Neural progenitor cell (in vitro differentiated cells): Measurements from ENCODE around the gene PNLIP. TPM values are rescaled to one million over a fixed set of nuclear protein-coding genes. Genes with fewer than 3 reads are reported as not detected.

Source experiments
- DNase-seq: peaks from one replicate; pipeline ENCODE4 v3.0.0-alpha.2; 2016; ENCODE audit warnings: low spot score
- H2AFZ ChIP-seq: fragments of 200-600 bp; sonication (generic); replicated peaks from 2 replicates; pipeline ENCODE4 v1.6.1; 2016; ENCODE audit warnings: antibody characterized with exemption
- H3F3A ChIP-seq: fragments of 200-600 bp; sonication (generic); 2 replicates; pipeline ENCODE4 v1.6.1; 2016; ENCODE audit warnings: antibody characterized with exemption, low read depth
- H3K27ac ChIP-seq: fragments of 200-600 bp; sonication (generic); 2 replicates; pipeline ENCODE4 v1.5.1; 2016; ENCODE audit warnings: mild to moderate bottlenecking
- H3K27me3 ChIP-seq: fragments of 200-600 bp; sonication (generic); 2 replicates; pipeline ENCODE4 v1.6.1; 2016; ENCODE audit warnings: mild to moderate bottlenecking, moderate library complexity
- H3K36me3 ChIP-seq: fragments of 200-600 bp; sonication (generic); 2 replicates; pipeline ENCODE4 v1.5.1; 2016
- H3K4me1 ChIP-seq: fragments of 200-600 bp; sonication (generic); 2 replicates; pipeline ENCODE4 v1.6.1; 2016; ENCODE audit warnings: mixed run types
- H3K4me2 ChIP-seq: fragments of 200-600 bp; sonication (generic); 2 replicates; pipeline ENCODE4 v1.6.1; 2016
- H3K4me3 ChIP-seq: fragments of 200-600 bp; sonication (generic); 2 replicates; pipeline ENCODE4 v1.5.1; 2016
- H3K79me2 ChIP-seq: fragments of 200-600 bp; sonication (generic); 2 replicates; pipeline ENCODE4 v1.6.1; 2016; ENCODE audit warnings: low read depth
- H3K9ac ChIP-seq: fragments of 200-600 bp; sonication (generic); 2 replicates; pipeline ENCODE4 v1.6.1; 2016
- H3K9me3 ChIP-seq: fragments of 200-600 bp; sonication (generic); 2 replicates; pipeline ENCODE4 v1.5.1; 2016; ENCODE audit warnings: low read depth
- H4K20me1 ChIP-seq: fragments of 200-600 bp; sonication (generic); 2 replicates; pipeline ENCODE4 v1.6.1; 2016; ENCODE audit warnings: low read depth
- H3K27ac Mint-ChIP-seq: 3 replicates; pipeline ENCODE4 v1.8.0; 2021; ENCODE audit warnings: mixed read lengths
- H3K27me3 Mint-ChIP-seq: 2 replicates; pipeline ENCODE4 v1.8.0; 2022; ENCODE audit warnings: low read depth, mild to moderate bottlenecking, inconsistent platforms, moderate library complexity, mixed read lengths; ENCODE audit not compliant: insufficient read depth
- H3K36me3 Mint-ChIP-seq: 3 replicates; pipeline ENCODE4 v1.8.0; 2021; ENCODE audit warnings: mixed read lengths
- H3K4me1 Mint-ChIP-seq: 3 replicates; pipeline ENCODE4 v1.8.0; 2021; ENCODE audit warnings: mixed read lengths
- H3K4me3 Mint-ChIP-seq: 3 replicates; pipeline ENCODE4 v1.8.0; 2021; ENCODE audit warnings: mild to moderate bottlenecking, moderate library complexity, mixed read lengths
- H3K9me3 Mint-ChIP-seq: 3 replicates; pipeline ENCODE4 v1.8.0; 2020; ENCODE audit warnings: mixed read lengths
- CTCF ChIP-seq: fragments of 200-600 bp; sonication (generic); IDR thresholded peaks from 2 replicates; pipeline ENCODE4 v1.5.1; 2017; ENCODE audit warnings: antibody characterized with exemption, mild to moderate bottlenecking
- EZH2 ChIP-seq: fragments of 200-600 bp; sonication (generic); IDR thresholded peaks from 2 replicates; pipeline ENCODE4 v1.6.1; 2017; ENCODE audit warnings: antibody characterized with exemption, mild to moderate bottlenecking, moderate library complexity
- EZH2phosphoT487 ChIP-seq: fragments of 200-600 bp; sonication (generic); IDR thresholded peaks from 2 replicates; pipeline ENCODE4 v1.6.1; 2017; ENCODE audit warnings: antibody characterized with exemption
- total RNA-seq: library from RNA; depleted of rRNA; stranded (reverse); fragments of >200 nt; gene quantifications from 2 replicates; pipeline ENCODE4 v1.2.3, GENCODE V29; 2015; ENCODE audit warnings: low replicate concordance

Gene PNLIP
- total RNA-seq, 1 donor from 2014 or later, result not detected

GRCh38 chr10:116611153-116611545 lies 65.4 kb downstream of the PNLIP start:
- Histone ChIP-seq H3F3A (no peaks in the 10 kb centered on the region), H3K4me1 (peaks cover 6% of the 10 kb centered on the region), H3K36me3 (no peaks in the 10 kb centered on the region), H3K9ac (no peak overlapping the region), H3K27me3 (peaks cover 20% of the 10 kb centered on the region), H3K4me3 (no peak overlapping the region), H2AFZ (no peak overlapping the region), H3K4me2 (no peak overlapping the region), H3K79me2 (no peaks in the 10 kb centered on the region), H4K20me1 (no peaks in the 10 kb centered on the region), H3K27ac (no peak overlapping the region), H3K9me3 (no peaks in the 10 kb centered on the region)
- H3K36me3 Mint-ChIP-seq, result no peaks in the 10 kb centered on the region
- no peak overlapping the region for H3K4me3 Mint-ChIP-seq
- peaks cover 4% of the 10 kb centered on the region for H3K9me3 Mint-ChIP-seq
- DNase-seq, result no peak
- TF ChIP-seq EZH2 (no peak), CTCF (no peak), EZH2phosphoT487 (no peak)
- no peak overlapping the region for H3K27ac Mint-ChIP-seq
- peaks cover 4% of the 10 kb centered on the region for H3K4me1 Mint-ChIP-seq
- H3K27me3 Mint-ChIP-seq, result peaks cover 9% of the 10 kb centered on the region

GRCh38 chr10:116612107-116612769 lies 66.5 kb downstream of the PNLIP start:
- Histone ChIP-seq H3K36me3 (no peaks in the 10 kb centered on the region), H4K20me1 (no peaks in the 10 kb centered on the region), H3K27me3 (peaks cover 20% of the 10 kb centered on the region), H3K27ac (no peak overlapping the region), H3K9ac (no peak overlapping the region), H2AFZ (no peak overlapping the region), H3K4me2 (no peak overlapping the region), H3K79me2 (no peaks in the 10 kb centered on the region), H3K4me1 (peaks cover 6% of the 10 kb centered on the region), H3K4me3 (no peak overlapping the region), H3K9me3 (no peaks in the 10 kb centered on the region), H3F3A (no peaks in the 10 kb centered on the region)
- DNase-seq, result no peak
- H3K27me3 Mint-ChIP-seq, result peaks cover 9% of the 10 kb centered on the region
- no peak overlapping the region for H3K4me3 Mint-ChIP-seq
- TF ChIP-seq EZH2 (no peak), CTCF (no peak), EZH2phosphoT487 (no peak)
- peaks cover 4% of the 10 kb centered on the region for H3K9me3 Mint-ChIP-seq
- peaks cover 4% of the 10 kb centered on the region for H3K4me1 Mint-ChIP-seq
- no peaks in the 10 kb centered on the region for H3K36me3 Mint-ChIP-seq
- no peak overlapping the region for H3K27ac Mint-ChIP-seq

DNA sequence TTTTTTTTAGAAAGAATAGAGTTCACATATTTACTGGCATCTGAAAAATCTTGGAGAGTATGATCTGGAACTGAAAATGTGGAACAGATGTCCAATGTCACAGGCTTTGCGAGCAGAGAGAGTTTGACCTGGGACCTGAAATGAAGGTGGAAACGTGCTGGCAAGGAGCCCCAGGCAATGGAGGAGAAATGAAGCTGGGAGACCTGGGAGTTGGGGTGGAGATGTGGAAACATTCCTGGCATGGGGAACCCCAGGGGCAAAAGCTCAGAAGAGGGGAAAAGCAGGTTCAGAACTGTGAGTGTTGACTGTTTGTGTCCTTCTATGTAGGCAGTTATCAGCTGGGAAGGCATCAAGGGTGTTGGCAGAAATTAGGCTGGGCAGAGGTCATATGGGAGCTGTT lies 67.7 kb downstream of the PNLIP start:
- peaks cover 6% of the 10 kb centered on the region for H3K4me1 ChIP-seq
- no peaks in the 10 kb centered on the region for H3F3A ChIP-seq
- no peaks in the 10 kb centered on the region for H3K9me3 ChIP-seq
- Mint-ChIP-seq H3K4me3 (no peak overlapping the region), H3K4me1 (peaks cover 4% of the 10 kb centered on the region), H3K27ac (no peak overlapping the region), H3K36me3 (no peaks in the 10 kb centered on the region), H3K9me3 (peaks cover 4% of the 10 kb centered on the region), H3K27me3 (peaks cover 6% of the 10 kb centered on the region)
- TF ChIP-seq CTCF (no peak), EZH2 (no peak), EZH2phosphoT487 (no peak)
- H3K9ac ChIP-seq, result no peak overlapping the region
- H3K27me3 ChIP-seq, result peaks cover 13% of the 10 kb centered on the region
- no peaks in the 10 kb centered on the region for H3K36me3 ChIP-seq
- no peaks in the 10 kb centered on the region for H4K20me1 ChIP-seq
- no peak overlapping the region for H3K4me3 ChIP-seq
- H3K79me2 ChIP-seq, result no peaks in the 10 kb centered on the region
- H3K27ac ChIP-seq, result no peak overlapping the region
- no peak overlapping the region for H3K4me2 ChIP-seq
- H2AFZ ChIP-seq, result no peak overlapping the region
- no peak for DNase-seq
